ENCODE measurements around the gene CMIP.
A peak's percentile ranks its signal among the peaks of the same experiment; 100 is the strongest.

CMIP gene

DNA sequence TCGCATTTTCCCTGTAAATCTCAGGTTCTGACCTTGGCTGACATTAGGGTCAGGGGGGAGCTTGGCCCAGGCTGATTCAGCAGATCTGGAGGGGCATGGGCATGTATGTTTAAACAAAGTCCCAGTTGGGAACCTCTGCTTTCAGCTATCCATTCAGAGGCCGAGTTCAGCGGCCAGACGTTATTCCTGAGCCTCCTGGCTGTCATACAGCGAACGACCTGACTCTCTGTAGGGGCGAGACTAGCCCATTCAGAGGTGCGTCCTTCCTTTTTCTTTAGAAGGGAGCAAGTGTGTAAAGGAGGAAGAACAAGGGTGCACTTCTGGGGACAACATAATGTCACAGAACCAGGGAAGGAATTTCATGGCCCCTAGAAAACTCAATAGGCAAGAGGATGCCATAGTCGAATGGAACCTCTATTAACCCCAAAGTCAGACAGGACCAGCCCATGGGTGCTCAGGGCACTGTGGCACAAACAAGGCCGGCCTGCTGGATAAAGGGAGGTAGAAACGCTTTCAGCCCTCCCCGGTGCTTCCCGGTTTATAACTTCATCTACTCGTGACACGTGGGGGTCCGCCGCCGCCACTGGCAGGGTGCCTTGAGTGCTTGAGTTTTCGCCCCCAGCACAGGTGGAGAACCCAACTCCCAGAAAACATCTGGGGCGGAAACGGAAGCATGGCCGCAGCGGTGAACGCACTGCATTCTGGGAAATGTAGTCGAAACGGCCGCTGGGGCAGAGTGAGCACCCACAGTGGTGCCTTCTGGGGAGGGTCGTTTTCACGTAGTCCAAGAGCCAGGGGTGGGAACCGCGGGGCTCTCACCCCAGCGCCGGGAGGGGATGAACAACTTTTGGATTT, 301.3 kb downstream of the CMIP start:
- in situ Hi-C loops (cut with HindIII; ENCODE audit: low pct_ligation_motif_present, low sequenced_read_pairs) = loop anchor here (25.0 kb wide), 1 partner anchor 384 kb away; no protein-coding TSS in a partner anchor
- DNase-seq = peak; percentile 29
- TF ChIP-seq, protein P1, sequence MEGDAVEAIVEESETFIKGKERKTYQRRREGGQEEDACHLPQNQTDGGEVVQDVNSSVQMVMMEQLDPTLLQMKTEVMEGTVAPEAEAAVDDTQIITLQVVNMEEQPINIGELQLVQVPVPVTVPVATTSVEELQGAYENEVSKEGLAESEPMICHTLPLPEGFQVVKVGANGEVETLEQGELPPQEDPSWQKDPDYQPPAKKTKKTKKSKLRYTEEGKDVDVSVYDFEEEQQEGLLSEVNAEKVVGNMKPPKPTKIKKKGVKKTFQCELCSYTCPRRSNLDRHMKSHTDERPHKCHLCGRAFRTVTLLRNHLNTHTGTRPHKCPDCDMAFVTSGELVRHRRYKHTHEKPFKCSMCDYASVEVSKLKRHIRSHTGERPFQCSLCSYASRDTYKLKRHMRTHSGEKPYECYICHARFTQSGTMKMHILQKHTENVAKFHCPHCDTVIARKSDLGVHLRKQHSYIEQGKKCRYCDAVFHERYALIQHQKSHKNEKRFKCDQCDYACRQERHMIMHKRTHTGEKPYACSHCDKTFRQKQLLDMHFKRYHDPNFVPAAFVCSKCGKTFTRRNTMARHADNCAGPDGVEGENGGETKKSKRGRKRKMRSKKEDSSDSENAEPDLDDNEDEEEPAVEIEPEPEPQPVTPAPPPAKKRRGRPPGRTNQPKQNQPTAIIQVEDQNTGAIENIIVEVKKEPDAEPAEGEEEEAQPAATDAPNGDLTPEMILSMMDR (IDR thresholded peaks at IDR 0.05; ENCODE audit: low read depth, low read length, missing control alignments) = no peak
- H3K27me3 ChIP-seq (replicated peaks) = no peaks in the 10 kb centered on the region
- H3K36me3 ChIP-seq (replicated peaks) = no peaks in the 10 kb centered on the region
- peak overlapping the region; percentile 44 for H3K4me3 ChIP-seq (ENCODE audit: low read depth, low read length)
- no peak overlapping the region for H3K27ac ChIP-seq

DNA sequence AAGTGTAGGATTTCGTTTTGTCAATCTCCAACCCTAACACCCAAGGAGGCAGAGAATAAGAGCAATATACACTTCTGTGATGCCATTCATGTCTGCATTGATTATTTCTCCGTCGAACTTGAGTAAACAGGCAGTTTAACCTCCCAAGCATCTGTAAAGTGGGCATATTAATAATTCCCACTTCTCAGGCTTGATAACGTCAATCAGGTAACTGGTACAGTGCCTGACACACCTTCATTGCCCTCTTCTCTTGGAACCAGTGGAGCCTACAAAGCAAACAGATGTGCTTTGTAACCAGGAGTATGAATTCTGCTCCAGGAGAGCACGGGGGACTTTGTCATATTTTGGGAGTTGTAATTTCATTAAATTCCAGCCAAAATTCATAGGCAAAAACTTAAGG, 302.0 kb downstream of the CMIP start:
- in situ Hi-C loops (cut with HindIII; ENCODE audit: low pct_ligation_motif_present, low sequenced_read_pairs) = loop anchor here (25.0 kb wide), 1 partner anchor 384 kb away; no protein-coding TSS in a partner anchor
- Histone ChIP-seq H3K27me3 (replicated peaks) (no peaks in the 10 kb centered on the region), H3K4me3 (ENCODE audit: low read depth, low read length) (peak overlapping the region; percentile 44), H3K36me3 (replicated peaks) (no peaks in the 10 kb centered on the region), H3K27ac (no peak overlapping the region)
- TF ChIP-seq, protein P1 (IDR thresholded peaks at IDR 0.05; ENCODE audit: low read depth, low read length, missing control alignments) = no peak
- DNase-seq = no peak

DNA sequence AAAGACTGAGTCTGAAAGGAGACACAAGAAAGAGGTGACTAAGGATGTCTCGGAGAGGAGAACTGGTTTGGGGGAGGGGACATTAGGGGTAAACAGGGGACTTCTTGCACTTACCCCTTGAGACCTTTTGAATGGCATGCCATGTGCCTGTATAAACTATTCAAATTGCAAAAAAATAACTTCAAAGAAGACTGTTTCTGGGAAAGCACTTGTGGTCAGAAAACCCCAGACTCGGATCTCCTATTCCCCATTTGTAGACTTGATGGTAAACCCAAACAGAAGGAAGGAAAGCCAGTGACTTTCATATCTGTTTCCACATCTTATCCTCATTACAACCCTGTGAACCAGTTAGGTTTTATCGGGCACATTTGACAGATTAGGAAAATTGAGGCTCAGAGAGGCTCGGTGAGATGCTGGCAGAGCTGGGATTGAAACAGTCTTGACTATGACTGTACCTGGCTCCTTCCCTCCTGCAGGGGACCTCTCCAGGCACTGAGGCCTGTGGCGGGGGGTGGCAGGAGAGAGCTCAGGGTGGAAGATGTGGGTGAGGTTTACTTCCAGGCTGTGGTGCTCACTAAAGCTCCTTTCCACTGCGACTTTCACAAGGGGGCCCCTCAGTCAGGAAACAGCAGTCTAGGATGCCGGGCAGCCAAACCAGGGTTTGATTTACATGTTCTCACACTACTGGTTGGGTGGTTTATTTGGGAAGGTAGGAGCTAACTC, 304.0 kb downstream of the CMIP start:
- H3K27me3 ChIP-seq (replicated peaks) = no peaks in the 10 kb centered on the region
- H3K4me3 ChIP-seq (ENCODE audit: low read depth, low read length) = no peak overlapping the region
- TF ChIP-seq, protein P1 (IDR thresholded peaks at IDR 0.05; ENCODE audit: low read depth, low read length, missing control alignments) = no peak
- in situ Hi-C loops (cut with HindIII; ENCODE audit: low pct_ligation_motif_present, low sequenced_read_pairs) = loop anchor here (25.0 kb wide), 1 partner anchor 386 kb away; no protein-coding TSS in a partner anchor
- no peaks in the 10 kb centered on the region for H3K36me3 ChIP-seq (replicated peaks)
- no peak for DNase-seq
- H3K27ac ChIP-seq = no peak overlapping the region

DNA sequence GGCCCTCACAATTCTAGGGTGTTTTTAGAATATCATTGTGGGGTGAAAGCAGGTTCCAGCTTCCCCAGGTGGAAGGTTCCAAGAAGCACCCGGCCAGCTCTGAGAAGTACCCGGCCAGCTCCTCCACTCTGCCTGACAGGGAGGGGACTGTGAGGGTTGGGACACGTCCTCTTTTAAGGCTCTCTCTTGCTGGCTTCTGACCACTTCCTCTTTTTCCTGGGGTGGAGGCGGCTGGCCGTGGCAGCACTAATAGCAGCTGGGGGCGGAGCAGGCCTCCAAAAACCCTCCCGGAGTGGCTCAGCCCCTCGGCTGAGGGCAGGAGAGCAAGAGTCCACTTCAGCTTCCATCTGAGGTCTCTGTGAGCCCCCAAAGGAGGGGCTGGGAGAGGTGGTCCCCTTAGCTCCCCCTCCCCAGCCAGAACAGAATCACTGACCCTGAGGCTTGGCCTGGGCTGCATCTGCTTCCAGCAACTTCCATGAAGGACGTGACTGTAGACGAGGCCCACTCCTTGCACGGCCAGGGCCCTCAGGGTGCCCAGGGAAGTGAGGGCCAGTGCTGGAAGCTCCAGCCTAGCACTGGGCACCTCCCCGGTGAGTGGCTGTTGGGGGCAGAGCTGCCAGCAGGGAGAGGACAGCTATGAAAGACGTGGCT, 307.7 kb downstream of the CMIP start:
- Histone ChIP-seq H3K36me3 (replicated peaks) (no peaks in the 10 kb centered on the region), H3K27me3 (replicated peaks) (no peaks in the 10 kb centered on the region), H3K4me3 (ENCODE audit: low read depth, low read length) (no peak overlapping the region), H3K27ac (no peak overlapping the region)
- in situ Hi-C loops (cut with HindIII; ENCODE audit: low pct_ligation_motif_present, low sequenced_read_pairs) = no loop called here
- no peak for DNase-seq
- TF ChIP-seq, protein P1 (IDR thresholded peaks at IDR 0.05; ENCODE audit: low read depth, low read length, missing control alignments) = no peak

DNA sequence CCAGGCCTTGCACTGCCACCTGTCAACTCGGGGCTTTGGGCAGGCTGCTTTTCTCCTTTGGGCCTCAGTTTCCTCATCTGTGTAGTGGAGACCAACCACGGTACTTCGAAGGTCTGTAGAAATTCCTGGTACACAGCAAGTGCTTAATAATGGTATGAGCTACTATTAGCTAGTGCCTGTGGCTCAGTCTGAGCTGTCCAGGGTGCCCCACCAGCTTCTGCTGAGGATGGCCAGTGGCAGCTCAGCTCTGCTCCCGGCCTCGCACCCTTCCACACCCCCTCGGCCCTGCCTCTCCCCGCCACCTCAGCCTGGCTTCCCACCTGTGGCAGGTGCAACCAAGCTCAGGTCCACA, 308.2 kb downstream of the CMIP start:
- no peak for DNase-seq
- in situ Hi-C loops (cut with HindIII; ENCODE audit: low pct_ligation_motif_present, low sequenced_read_pairs) = no loop called here
- Histone ChIP-seq H3K27me3 (replicated peaks) (no peaks in the 10 kb centered on the region), H3K27ac (no peak overlapping the region), H3K36me3 (replicated peaks) (no peaks in the 10 kb centered on the region), H3K4me3 (ENCODE audit: low read depth, low read length) (no peak overlapping the region)
- TF ChIP-seq, protein P1 (IDR thresholded peaks at IDR 0.05; ENCODE audit: low read depth, low read length, missing control alignments) = no peak
